ENCODE results near the gene RIPK4. TPM values are rescaled to one million over a fixed set of nuclear protein-coding genes. Genes with fewer than 3 reads are reported as not detected.

RIPK4 gene
- total and polyA plus RNA-seq, 3 donors from 2014 or later: 3.9 to 10.2 (median 5.9) TPM

- no peak for TF ChIP-seq CTCF (IDR thresholded peaks at IDR 0.05)
- no peaks in the 10 kb centered on the region for H3K27me3 ChIP-seq
- H3K36me3 ChIP-seq (ENCODE audit: low read depth, missing control alignments): no peaks in the 10 kb centered on the region
Observed at GRCh38 chr21:41798326-41798725, 31.5 kb upstream of the RIPK4 start.

GRCh38 chr21:41796476-41797080 is 29.7 kb upstream of the RIPK4 start:
- Histone ChIP-seq H3K27me3 (no peaks in the 10 kb centered on the region), H3K27ac (no peak overlapping the region), H3K4me1 (no peaks in the 10 kb centered on the region), H3K9me3 (no peaks in the 10 kb centered on the region), H3K36me3 (ENCODE audit: low read depth, missing control alignments) (no peaks in the 10 kb centered on the region), H3K4me3 (no peak overlapping the region)
- DNase-seq: no peak
- TF ChIP-seq CTCF (IDR thresholded peaks at IDR 0.05) (no peak), POLR2A (IDR thresholded peaks at IDR 0.05) (no peak)
- intact Hi-C loops (cut with DNase I; ENCODE audit: low total_unique reads): no loop called here
- WGBS, 2 donors: 90 to 95% methylated on average over 9 to 14 of the region's 14 CpGs

More at GRCh38 chr21:41798326-41798725, 31.5 kb upstream of the RIPK4 start:
- Histone ChIP-seq H3K9me3 (no peaks in the 10 kb centered on the region), H3K4me1 (no peaks in the 10 kb centered on the region), H3K27ac (no peak overlapping the region), H3K4me3 (no peak overlapping the region)
- DNase-seq: no peak
- intact Hi-C loops (cut with DNase I; ENCODE audit: low total_unique reads): no loop called here
- 91 to 97% methylated on average over 18 to 20 of the region's 20 CpGs for WGBS, 2 donors

- no peak overlapping the region for H3K4me3 ChIP-seq
- no peak for DNase-seq
- TF ChIP-seq POLR2A (IDR thresholded peaks at IDR 0.05) (no peak), CTCF (IDR thresholded peaks at IDR 0.05) (no peak)
- no peaks in the 10 kb centered on the region for H3K4me1 ChIP-seq
- no peaks in the 10 kb centered on the region for H3K9me3 ChIP-seq
- no peaks in the 10 kb centered on the region for H3K36me3 ChIP-seq (ENCODE audit: low read depth, missing control alignments)
- intact Hi-C loops (cut with DNase I; ENCODE audit: low total_unique reads): no loop called here
- 57 to 64% methylated on average over 3 of the region's 3 CpGs for WGBS, 2 donors
- H3K27me3 ChIP-seq: no peaks in the 10 kb centered on the region
- no peak overlapping the region for H3K27ac ChIP-seq
Observed at GRCh38 chr21:41795726-41796125, 28.9 kb upstream of the RIPK4 start.

- H3K27ac ChIP-seq: no peak overlapping the region
- no peaks in the 10 kb centered on the region for H3K4me1 ChIP-seq
- TF ChIP-seq CTCF (IDR thresholded peaks at IDR 0.05) (no peak), POLR2A (IDR thresholded peaks at IDR 0.05) (no peak)
- no peak for DNase-seq
- H3K36me3 ChIP-seq (ENCODE audit: low read depth, missing control alignments): no peaks in the 10 kb centered on the region
- intact Hi-C loops (cut with DNase I; ENCODE audit: low total_unique reads): no loop called here
- H3K27me3 ChIP-seq: no peaks in the 10 kb centered on the region
- H3K4me3 ChIP-seq: no peak overlapping the region
- H3K9me3 ChIP-seq: no peaks in the 10 kb centered on the region
- WGBS, 2 donors: 93 to 94% methylated on average over 10 of the region's 10 CpGs
Observed at GRCh38 chr21:41794600-41794999, 27.7 kb upstream of the RIPK4 start.

GRCh38 chr21:41792711-41793110 is 25.9 kb upstream of the RIPK4 start:
- no peaks in the 10 kb centered on the region for H3K36me3 ChIP-seq (ENCODE audit: low read depth, missing control alignments)
- TF ChIP-seq CTCF (IDR thresholded peaks at IDR 0.05): no peak
- no peak for TF ChIP-seq POLR2A (IDR thresholded peaks at IDR 0.05)
- intact Hi-C loops (cut with DNase I; ENCODE audit: low total_unique reads): no loop called here
- WGBS, 2 donors: 92 to 98% methylated on average over 3 of the region's 3 CpGs
- H3K4me1 ChIP-seq: no peaks in the 10 kb centered on the region
- H3K4me3 ChIP-seq: no peak overlapping the region
- no peaks in the 10 kb centered on the region for H3K9me3 ChIP-seq
- no peak overlapping the region for H3K27ac ChIP-seq
- no peak for DNase-seq
- H3K27me3 ChIP-seq: no peaks in the 10 kb centered on the region

Data from testis (tissue), 3 donors.